ENCODE results near the gene DLL4. TPM values are rescaled to one million over a fixed set of nuclear protein-coding genes. Genes with fewer than 3 reads are reported as not detected.

Gene DLL4
- total and polyA plus RNA-seq, 12 donors, result 0.66 to 15.9 (median 3.9) TPM

DNA sequence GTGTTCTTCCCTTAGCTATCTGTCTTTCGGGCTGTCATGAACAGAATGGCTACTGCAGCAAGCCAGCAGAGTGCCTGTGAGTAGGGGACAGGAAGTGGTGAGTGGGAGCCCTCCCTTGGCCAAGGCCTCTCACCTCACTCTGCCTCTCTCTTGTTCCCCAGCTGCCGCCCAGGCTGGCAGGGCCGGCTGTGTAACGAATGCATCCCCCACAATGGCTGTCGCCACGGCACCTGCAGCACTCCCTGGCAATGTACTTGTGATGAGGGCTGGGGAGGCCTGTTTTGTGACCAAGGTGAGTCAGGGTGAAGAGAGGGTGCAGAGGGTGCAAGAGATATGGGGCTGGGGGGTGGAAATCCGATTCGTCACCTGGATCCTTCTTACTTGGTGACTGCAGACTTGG is 3.0 kb downstream of the DLL4 start:
- intact Hi-C loops (cut with DNase I), result no loop called here
- peaks cover 31 to 39% of the 10 kb centered on the region in 2 donors for H3K4me1 ChIP-seq (replicated peaks in 1 of 2)
- TF ChIP-seq, protein P1, sequence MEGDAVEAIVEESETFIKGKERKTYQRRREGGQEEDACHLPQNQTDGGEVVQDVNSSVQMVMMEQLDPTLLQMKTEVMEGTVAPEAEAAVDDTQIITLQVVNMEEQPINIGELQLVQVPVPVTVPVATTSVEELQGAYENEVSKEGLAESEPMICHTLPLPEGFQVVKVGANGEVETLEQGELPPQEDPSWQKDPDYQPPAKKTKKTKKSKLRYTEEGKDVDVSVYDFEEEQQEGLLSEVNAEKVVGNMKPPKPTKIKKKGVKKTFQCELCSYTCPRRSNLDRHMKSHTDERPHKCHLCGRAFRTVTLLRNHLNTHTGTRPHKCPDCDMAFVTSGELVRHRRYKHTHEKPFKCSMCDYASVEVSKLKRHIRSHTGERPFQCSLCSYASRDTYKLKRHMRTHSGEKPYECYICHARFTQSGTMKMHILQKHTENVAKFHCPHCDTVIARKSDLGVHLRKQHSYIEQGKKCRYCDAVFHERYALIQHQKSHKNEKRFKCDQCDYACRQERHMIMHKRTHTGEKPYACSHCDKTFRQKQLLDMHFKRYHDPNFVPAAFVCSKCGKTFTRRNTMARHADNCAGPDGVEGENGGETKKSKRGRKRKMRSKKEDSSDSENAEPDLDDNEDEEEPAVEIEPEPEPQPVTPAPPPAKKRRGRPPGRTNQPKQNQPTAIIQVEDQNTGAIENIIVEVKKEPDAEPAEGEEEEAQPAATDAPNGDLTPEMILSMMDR (IDR thresholded peaks at IDR 0.05), result no peak
- no peak for TF ChIP-seq POLR2A (IDR thresholded peaks at IDR 0.05)
- H3K27ac ChIP-seq, result no peak overlapping the region
- H3K27me3 ChIP-seq, result peaks cover 42% of the 10 kb centered on the region
- H3K9me3 ChIP-seq (replicated peaks in 1 of 3), result no peaks in the 10 kb centered on the region
- no peak for DNase-seq
- no peak overlapping the region for H3K4me3 ChIP-seq
- 74 to 83% (median 76%) methylated on average over 7 to 8 of the region's 8 CpGs for WGBS, 4 donors
- H3K36me3 ChIP-seq (replicated peaks in 1 of 2), result no peaks in the 10 kb centered on the region

DNA sequence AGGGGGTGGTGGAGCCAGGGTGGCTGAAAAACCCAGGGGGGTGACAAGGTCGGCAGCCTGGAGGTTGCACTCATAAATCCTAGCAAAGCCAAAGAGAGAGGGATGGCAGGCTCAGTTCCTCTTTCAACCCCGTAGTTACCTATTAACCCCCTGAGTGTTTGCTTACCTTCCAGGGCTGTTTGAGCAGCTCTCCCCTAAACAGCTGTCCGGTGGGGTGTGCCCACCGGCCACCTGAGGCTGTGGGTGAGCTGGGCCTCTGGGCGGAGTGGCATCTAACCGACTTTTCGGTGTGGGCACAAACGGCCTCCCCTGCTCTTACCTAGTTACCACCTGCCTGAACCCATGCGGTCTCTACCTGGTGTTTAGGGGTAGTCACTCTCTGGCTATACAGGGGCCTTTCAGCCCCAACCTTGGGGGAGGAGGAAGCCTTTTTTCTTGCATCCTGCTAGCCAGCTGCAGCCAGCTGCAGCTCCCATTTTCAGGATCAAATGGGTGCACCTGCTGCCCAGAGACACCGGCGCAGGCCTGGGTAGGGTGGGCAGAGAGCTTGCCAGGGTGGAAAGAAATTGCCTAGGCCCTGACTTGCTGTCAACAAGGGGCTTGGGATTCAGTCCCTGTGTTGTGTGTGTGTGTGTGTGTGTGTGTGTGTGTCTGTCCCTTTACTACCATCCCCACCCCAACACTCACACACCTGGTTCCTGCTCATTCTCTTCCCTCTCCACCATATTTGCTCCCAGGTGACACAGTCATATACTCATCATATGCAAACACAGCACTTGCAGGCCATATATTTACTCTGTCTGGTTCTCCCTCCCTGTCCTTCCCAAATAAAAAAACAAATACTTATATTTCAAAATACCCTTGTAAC is 3.7 kb downstream of the DLL4 start:
- no peaks in the 10 kb centered on the region for H3K9me3 ChIP-seq (replicated peaks in 1 of 3)
- TF ChIP-seq, protein P1 (IDR thresholded peaks at IDR 0.05), result no peak
- TF ChIP-seq POLR2A (IDR thresholded peaks at IDR 0.05), result no peak
- DNase-seq, result no peak
- no peak overlapping the region for H3K4me3 ChIP-seq
- H3K4me1 ChIP-seq (replicated peaks in 1 of 2), result peaks cover 28 to 33% of the 10 kb centered on the region in 2 donors
- H3K36me3 ChIP-seq (replicated peaks in 1 of 2), result no peaks in the 10 kb centered on the region
- intact Hi-C loops (cut with DNase I), result no loop called here
- 64 to 73% (median 70%) methylated on average over 9 to 11 of the region's 11 CpGs for WGBS, 4 donors
- peaks cover 41% of the 10 kb centered on the region for H3K27me3 ChIP-seq
- no peak overlapping the region for H3K27ac ChIP-seq

DNA sequence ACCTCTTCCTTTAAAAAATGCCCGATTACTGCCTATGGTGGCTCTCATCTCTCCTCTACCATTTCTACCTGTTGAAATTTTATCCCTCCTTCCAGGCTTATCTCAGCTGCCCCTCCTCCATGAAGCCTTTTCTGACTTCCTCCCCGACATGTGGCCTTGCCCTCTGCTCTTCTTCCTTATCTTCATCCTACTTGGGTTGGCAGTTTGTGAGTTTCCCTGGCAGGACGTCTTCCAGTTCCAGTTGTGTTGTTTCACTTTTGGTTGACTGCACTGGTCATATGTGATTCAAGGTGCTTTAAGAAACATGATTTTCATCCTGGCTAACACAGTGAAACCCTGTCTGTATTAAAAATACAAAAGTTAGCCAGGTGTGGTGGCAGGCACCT is 4.4 kb downstream of the DLL4 start:
- Histone ChIP-seq H3K27ac (no peak overlapping the region), H3K36me3 (replicated peaks in 1 of 2) (no peaks in the 10 kb centered on the region), H3K4me1 (replicated peaks in 1 of 2) (peaks cover 22 to 26% of the 10 kb centered on the region in 2 donors), H3K9me3 (replicated peaks in 1 of 3) (no peaks in the 10 kb centered on the region), H3K27me3 (peaks cover 35% of the 10 kb centered on the region), H3K4me3 (no peak overlapping the region)
- intact Hi-C loops (cut with DNase I), result no loop called here
- TF ChIP-seq, protein P1 (IDR thresholded peaks at IDR 0.05), result no peak
- TF ChIP-seq POLR2A (IDR thresholded peaks at IDR 0.05), result no peak
- WGBS, 4 donors, result 39 to 53% (median 45%) methylated on average over 3 of the region's 3 CpGs
- DNase-seq, result peak in 1 of 7 donors; percentile 35

DNA sequence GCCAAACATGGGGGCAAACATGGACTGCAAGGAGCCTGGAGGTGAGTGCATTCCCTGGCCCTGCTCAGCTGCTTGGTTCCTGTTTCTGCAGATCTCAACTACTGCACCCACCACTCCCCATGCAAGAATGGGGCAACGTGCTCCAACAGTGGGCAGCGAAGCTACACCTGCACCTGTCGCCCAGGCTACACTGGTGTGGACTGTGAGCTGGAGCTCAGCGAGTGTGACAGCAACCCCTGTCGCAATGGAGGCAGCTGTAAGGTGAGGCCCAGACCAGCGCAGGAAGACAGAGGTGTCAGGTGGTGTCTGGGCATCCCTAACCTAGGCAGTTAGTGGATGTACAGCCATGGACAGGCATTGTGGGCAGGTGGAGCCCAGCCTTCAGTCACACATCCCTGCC is 5.3 kb downstream of the DLL4 start:
- DNase-seq, result no peak
- no peaks in the 10 kb centered on the region for H3K9me3 ChIP-seq (replicated peaks in 1 of 3)
- no peaks in the 10 kb centered on the region for H3K36me3 ChIP-seq (replicated peaks in 1 of 2)
- H3K27me3 ChIP-seq, result peaks cover 26% of the 10 kb centered on the region
- H3K4me1 ChIP-seq (replicated peaks in 1 of 2), result peaks cover 12 to 17% of the 10 kb centered on the region in 2 donors
- 88 to 100% (median 94%) methylated on average over 5 to 6 of the region's 6 CpGs; no CpG with 5 or more reads in 1 of the 4 donors for WGBS, 4 donors
- H3K4me3 ChIP-seq, result no peak overlapping the region
- intact Hi-C loops (cut with DNase I), result no loop called here
- TF ChIP-seq, protein P1 (IDR thresholded peaks at IDR 0.05), result no peak
- TF ChIP-seq POLR2A (IDR thresholded peaks at IDR 0.05), result no peak
- H3K27ac ChIP-seq, result no peak overlapping the region
